Spinal cord (tissue), 4 donors: Measurements from ENCODE around the gene SDR42E1. TPM values are rescaled to one million over a fixed set of nuclear protein-coding genes. Genes with fewer than 3 reads are reported as not detected.

Experiments used
- polyA plus RNA-seq, 2 donors: library from polyadenylated mRNA; unstranded; fragments of 120-200 nt; gene quantifications; one replicate each; pipeline ENCODE4 v1.2.1, GENCODE V29; 2013; ENCODE audit not compliant: insufficient read length in 2 of 2
- total RNA-seq, 2 donors: library from RNA; depleted of rRNA in 1 of 2; stranded (reverse); fragments of 120-200 nt in 1 of 2; fragments of >200 nt in 1 of 2; gene quantifications; one replicate each; pipeline versions ENCODE4 v1.2.3 to v1.2.4, GENCODE V29; 2013 to 2014

The SDR42E1 gene
- total and polyA plus RNA-seq, 4 donors, result 0.48 to 1.4 (median 1.00) TPM

Other genes starting within 250 kb of the SDR42E1 start
- 10 to 100 TPM in 1 of 2 donors, 1 to 10 TPM in 1; 8.3 to 13.6 TPM for gene PLCG2, start 232.2 kb downstream of the SDR42E1 start, total RNA-seq
- gene PLCG2, start 232.2 kb downstream of the SDR42E1 start, polyA plus RNA-seq, result 1 to 10 TPM; 7.3 to 7.7 TPM
- 1 to 10 TPM; 1.3 to 2.5 TPM for gene HSD17B2, start 23.8 kb upstream of the SDR42E1 start, total RNA-seq
- gene HSD17B2, start 23.8 kb upstream of the SDR42E1 start, polyA plus RNA-seq, result under 1 TPM; 0.48 to 0.80 TPM
- 10 to 100 TPM; 27.5 to 40.3 TPM for gene MPHOSPH6, start 158.8 kb upstream of the SDR42E1 start, total RNA-seq
- gene MPHOSPH6, start 158.8 kb upstream of the SDR42E1 start, polyA plus RNA-seq, result 10 to 100 TPM; 56.6 to 61.7 TPM